Activated B cell treated with CpG ODN at 0.5 μM for 24 hours (primary cell): ENCODE data around the gene ATE1. TPM values are rescaled to one million over a fixed set of nuclear protein-coding genes. Genes with fewer than 3 reads are reported as not detected.

Source experiments
- ATAC-seq: fragments of 200-7000 bp; cut with Tn5 transposase; one replicate; pipeline ENCODE4 v1.10.0; 2021; ENCODE audit warnings: low read depth, mild to moderate bottlenecking, moderate library complexity
- CTCF ChIA-PET: fragments of 350-600 bp; sonication (Branson Sonifier 250); formaldehyde crosslinking; loops from one replicate; lab custom pipeline; 2021; ENCODE audit warnings: antibody characterized with exemption; lab: Charles Lee
- POLR2A ChIA-PET: fragments of 350-600 bp; sonication (Branson Sonifier 250); formaldehyde crosslinking; loops from one replicate; lab custom pipeline; 2021; ENCODE audit warnings: antibody characterized with exemption; lab: Charles Lee
- DNase-seq: peaks from one replicate; pipeline ENCODE4 v3.0.0; 2022
- H3K27ac Mint-ChIP-seq: one replicate; pipeline ENCODE4 v1.8.0; 2020; ENCODE audit warnings: mixed read lengths
- H3K27me3 Mint-ChIP-seq: one replicate; pipeline ENCODE4 v1.8.0; 2021; ENCODE audit warnings: mixed read lengths
- H3K36me3 Mint-ChIP-seq: one replicate; pipeline ENCODE4 v1.8.0; 2021; ENCODE audit warnings: low read depth, mixed read lengths
- H3K4me1 Mint-ChIP-seq: one replicate; pipeline ENCODE4 v1.8.0; 2021; ENCODE audit warnings: mixed read lengths
- H3K4me3 Mint-ChIP-seq: one replicate; pipeline ENCODE4 v1.8.0; 2020; ENCODE audit warnings: mild to moderate bottlenecking, mixed read lengths
- H3K9me3 Mint-ChIP-seq: one replicate; pipeline ENCODE4 v1.8.0; 2020; ENCODE audit warnings: mixed read lengths
- CTCF ChIP-seq: fragments of 200-600 bp; IDR thresholded peaks from one replicate; pipeline ENCODE4 v1.8.0; 2022; ENCODE audit warnings: antibody characterized with exemption, mild to moderate bottlenecking
- intact Hi-C: fragments of 100-400 bp; cut with micrococcal nuclease; formaldehyde crosslinking; loops from one replicate; pipeline ENCODE4 v1.15.1; 2024
- total RNA-seq: library from RNA; stranded (reverse); gene quantifications from 2 replicates; pipeline ENCODE4 v1.2.3, GENCODE V29; 2022

ATE1 gene
- total RNA-seq, 1 donor from 2014 or later: 31.0 TPM

GRCh38 chr10:121813211-121813815 is 114.5 kb downstream of the ATE1 start:
- Mint-ChIP-seq H3K4me1 (no peaks in the 10 kb centered on the region), H3K27me3 (no peaks in the 10 kb centered on the region), H3K36me3 (peaks cover 6% of the 10 kb centered on the region), H3K27ac (no peak overlapping the region), H3K9me3 (no peaks in the 10 kb centered on the region), H3K4me3 (no peak overlapping the region)
- ATAC-seq (no peak), DNase-seq (no peak)
- ChIA-PET CTCF (interaction anchor here (1.3 kb wide), 1 partner anchor 10 kb away, joined by 3 read pairs; no protein-coding TSS in a partner anchor), POLR2A (no interaction called here)
- TF ChIP-seq CTCF: no peak
- intact Hi-C loops: no loop called here

GRCh38 chr10:121812031-121812430 is 115.8 kb downstream of the ATE1 start:
- H3K4me3 Mint-ChIP-seq: no peak overlapping the region
- no peak overlapping the region for H3K27ac Mint-ChIP-seq
- CTCF ChIA-PET: no interaction called here

GRCh38 chr10:121811386-121811785 is 116.4 kb downstream of the ATE1 start:
- no peak overlapping the region for H3K4me3 Mint-ChIP-seq
- no peak for ATAC-seq
- H3K4me1 Mint-ChIP-seq: no peaks in the 10 kb centered on the region
- DNase-seq: no peak
- intact Hi-C loops: no loop called here
- CTCF ChIA-PET: no interaction called here
- POLR2A ChIA-PET: no interaction called here
- no peaks in the 10 kb centered on the region for H3K27me3 Mint-ChIP-seq
- TF ChIP-seq CTCF: no peak
- no peak overlapping the region for H3K27ac Mint-ChIP-seq
- H3K36me3 Mint-ChIP-seq: peaks cover 15% of the 10 kb centered on the region
- no peaks in the 10 kb centered on the region for H3K9me3 Mint-ChIP-seq

More at GRCh38 chr10:121812031-121812430, 115.8 kb downstream of the ATE1 start:
- Mint-ChIP-seq H3K4me1 (no peaks in the 10 kb centered on the region), H3K9me3 (no peaks in the 10 kb centered on the region), H3K27me3 (no peaks in the 10 kb centered on the region), H3K36me3 (peaks cover 9% of the 10 kb centered on the region)
- POLR2A ChIA-PET: no interaction called here
- DNase-seq: no peak
- no peak for TF ChIP-seq CTCF
- no peak for ATAC-seq
- intact Hi-C loops: no loop called here

- intact Hi-C loops: no loop called here
- POLR2A ChIA-PET: no interaction called here
- Mint-ChIP-seq H3K4me3 (no peak overlapping the region), H3K27me3 (no peaks in the 10 kb centered on the region), H3K27ac (no peak overlapping the region), H3K4me1 (no peaks in the 10 kb centered on the region), H3K36me3 (peaks cover 13% of the 10 kb centered on the region), H3K9me3 (no peaks in the 10 kb centered on the region)
- ATAC-seq (no peak), DNase-seq (no peak)
- TF ChIP-seq CTCF: no peak
- CTCF ChIA-PET: no interaction called here
Measured at GRCh38 chr10:121808835-121809234, 119.0 kb downstream of the ATE1 start.

- no peaks in the 10 kb centered on the region for H3K27me3 Mint-ChIP-seq
- no peaks in the 10 kb centered on the region for H3K9me3 Mint-ChIP-seq
- ChIA-PET POLR2A (no interaction called here), CTCF (no interaction called here)
- H3K36me3 Mint-ChIP-seq: peaks cover 17% of the 10 kb centered on the region
- DNase-seq: no peak
- H3K4me3 Mint-ChIP-seq: no peak overlapping the region
- no peak for TF ChIP-seq CTCF
- H3K4me1 Mint-ChIP-seq: no peaks in the 10 kb centered on the region
- intact Hi-C loops: no loop called here
- no peak for ATAC-seq
- H3K27ac Mint-ChIP-seq: no peak overlapping the region
Measured at GRCh38 chr10:121804460-121804859, 123.4 kb downstream of the ATE1 start.
